Measurements from ENCODE around the gene CCDC188. TPM values are rescaled to one million over a fixed set of nuclear protein-coding genes. Genes with fewer than 3 reads are reported as not detected.

CCDC188 gene
- total and polyA plus RNA-seq, 4 donors: not detected

GRCh38 chr22:20129747-20130014 is 21.2 kb downstream of the CCDC188 start:
- no peak for TF ChIP-seq YY1 (IDR thresholded peaks at IDR 0.05)
- no peak for TF ChIP-seq HNF4A (conservative IDR thresholded peaks at IDR 0.05)
- TF ChIP-seq ZBTB33 (IDR thresholded peaks at IDR 0.05): no peak
- TF ChIP-seq FOXA1 (IDR thresholded peaks at IDR 0.05): no peak
- TF ChIP-seq CTCF (IDR thresholded peaks at IDR 0.05; ENCODE audit: low read depth, low read length, missing input control): no peak
- TF ChIP-seq FOXA2 (IDR thresholded peaks at IDR 0.05): no peak
- TF ChIP-seq ATF3 (IDR thresholded peaks at IDR 0.05): no peak
- no peak for TF ChIP-seq GABPA (IDR thresholded peaks at IDR 0.05 in 1 of 2, conservative IDR thresholded peaks at IDR 0.05 in 1 of 2)
- no peak for TF ChIP-seq JUND (IDR thresholded peaks at IDR 0.05)
- Histone ChIP-seq H3K4me3 (ENCODE audit: low read depth in 1 of 3, low read length in 3 of 3) (no peak overlapping the region), H3K36me3 (ENCODE audit: control insufficient read depth in 4 of 4, insufficient read depth in 3 of 4, low read depth in 1 of 4, low read length in 3 of 4) (peaks cover 0 to 8% (median 2%) of the 10 kb centered on the region in 4 donors), H3K27ac (ENCODE audit: low read depth in 1 of 2, low read length in 2 of 2) (peak overlapping the region; percentile 18 to 66), H3K9ac (ENCODE audit: low read depth in 1 of 2, low read length in 2 of 2) (no peak overlapping the region), H3K27me3 (ENCODE audit: control insufficient read depth in 4 of 4, insufficient read depth in 4 of 4, low read length in 3 of 4) (no peaks in the 10 kb centered on the region), H3K4me1 (ENCODE audit: control insufficient read depth in 4 of 4, insufficient read depth in 4 of 4, low read length in 3 of 4) (peaks cover 13 to 83% (median 69%) of the 10 kb centered on the region in 4 donors), H3K9me3 (ENCODE audit: control insufficient read depth in 4 of 4, low read length in 3 of 4) (no peaks in the 10 kb centered on the region)
- DNase-seq (ENCODE audit: low spot score): no peak
- WGBS: 67% methylated on average over 3 of the region's 3 CpGs

GRCh38 chr22:20128902-20129746 is 21.7 kb downstream of the CCDC188 start:
- TF ChIP-seq RXRA (IDR thresholded peaks at IDR 0.05): peak; percentile 69 to 91
- no peak for TF ChIP-seq ATF3 (IDR thresholded peaks at IDR 0.05)
- TF ChIP-seq HNF4A (conservative IDR thresholded peaks at IDR 0.05): peak; percentile 91 to 95
- no peak for TF ChIP-seq TAF1 (conservative IDR thresholded peaks at IDR 0.05)
- peak; percentile 88 for TF ChIP-seq HNF4G (IDR thresholded peaks at IDR 0.05)
- peak in 1 of 2 donors; percentile 13 for TF ChIP-seq GABPA (IDR thresholded peaks at IDR 0.05 in 1 of 2, conservative IDR thresholded peaks at IDR 0.05 in 1 of 2)
- peak; percentile 87 for TF ChIP-seq SP1 (IDR thresholded peaks at IDR 0.05)
- peak; percentile 53 for TF ChIP-seq FOXA2 (IDR thresholded peaks at IDR 0.05)
- peak in 1 of 2 donors; percentile 38 for TF ChIP-seq JUND (IDR thresholded peaks at IDR 0.05)
- TF ChIP-seq RAD21 (IDR thresholded peaks at IDR 0.05): peak; percentile 78 to 82
- TF ChIP-seq ZBTB33 (IDR thresholded peaks at IDR 0.05): no peak
- TF ChIP-seq YY1 (IDR thresholded peaks at IDR 0.05): peak; percentile 44
- TF ChIP-seq CTCF (IDR thresholded peaks at IDR 0.05; ENCODE audit: low read depth, low read length, missing input control): peak; percentile 57
- Histone ChIP-seq H3K27me3 (ENCODE audit: control insufficient read depth in 4 of 4, insufficient read depth in 4 of 4, low read length in 3 of 4) (no peaks in the 10 kb centered on the region), H3K27ac (ENCODE audit: low read depth in 1 of 2, low read length in 2 of 2) (peak overlapping the region; percentile 18 to 66), H3K9me3 (ENCODE audit: control insufficient read depth in 4 of 4, low read length in 3 of 4) (no peaks in the 10 kb centered on the region), H3K4me3 (ENCODE audit: low read depth in 1 of 3, low read length in 3 of 3) (no peak overlapping the region), H3K4me1 (ENCODE audit: control insufficient read depth in 4 of 4, insufficient read depth in 4 of 4, low read length in 3 of 4) (peaks cover 13 to 83% (median 73%) of the 10 kb centered on the region in 4 donors), H3K36me3 (ENCODE audit: control insufficient read depth in 4 of 4, insufficient read depth in 3 of 4, low read depth in 1 of 4, low read length in 3 of 4) (peaks cover 0 to 10% (median 2%) of the 10 kb centered on the region in 4 donors), H3K9ac (ENCODE audit: low read depth in 1 of 2, low read length in 2 of 2) (no peak overlapping the region)
- WGBS: 23% methylated on average over 18 of the region's 18 CpGs
- DNase-seq (ENCODE audit: low spot score): no peak

Measured in liver (tissue), 9 donors.